LNCaP clone FGC (cell line): Measurements from ENCODE around the gene CLEC5A.
"Not testable (repeated sequence)": the region's sequence is repeated elsewhere in the genome, so short reads cannot be mapped to it uniquely, and the experiment has no call there.

Experiments
- DNase-seq: peaks from one replicate; pipeline ENCODE4 v3.0.0-alpha.2; 2011; ENCODE audit warnings: low read depth
- H3K4me3 ChIP-seq: 2 replicates; pipeline ENCODE4 v1.5.1; 2011; ENCODE audit warnings: mild to moderate bottlenecking, low read depth, low read length, control low read depth
- CTCF ChIP-seq: IDR thresholded peaks from 2 replicates; pipeline ENCODE4 v1.5.1; 2012; ENCODE audit warnings: mild to moderate bottlenecking; ENCODE audit not compliant: control insufficient read depth, insufficient read depth; ENCODE audit errors: extremely low read depth

Gene CLEC5A

GRCh38 chr7:141946796-141947195, at the start of gene CLEC5A:
Gene CLEC5A (minus strand): TSS chr7:141946974. CDS start chr7:141946292, 682 bp downstream.
- no peak for DNase-seq
- H3K4me3 ChIP-seq = no peak within 1 kb of the TSS
- no peak for TF ChIP-seq CTCF

- no peak for TF ChIP-seq CTCF
- H3K4me3 ChIP-seq = no peak overlapping the region
- DNase-seq = no peak
Measured at GRCh38 chr7:141993354-141993753, 46.6 kb upstream of the CLEC5A start.

GRCh38 chr7:141992688-141993087, 45.9 kb upstream of the CLEC5A start:
- TF ChIP-seq CTCF = no peak
- no peak overlapping the region for H3K4me3 ChIP-seq
- no peak for DNase-seq

GRCh38 chr7:141992156-141992555, 45.4 kb upstream of the CLEC5A start:
- no peak overlapping the region for H3K4me3 ChIP-seq
- no peak for TF ChIP-seq CTCF
- DNase-seq = no peak

- no peak overlapping the region for H3K4me3 ChIP-seq
- no peak for DNase-seq
- TF ChIP-seq CTCF = no peak
Measured at GRCh38 chr7:141991140-141991539, 44.4 kb upstream of the CLEC5A start.

GRCh38 chr7:141990011-141990725, 43.4 kb upstream of the CLEC5A start:
- DNase-seq = no peak
- H3K4me3 ChIP-seq = no peak overlapping the region
- TF ChIP-seq CTCF = no peak

GRCh38 chr7:141987803-141988202, 41.0 kb upstream of the CLEC5A start:
- H3K4me3 ChIP-seq, DNase-seq: not testable (repeated sequence)

- no peak overlapping the region for H3K4me3 ChIP-seq
- no peak for DNase-seq
- TF ChIP-seq CTCF = no peak
Measured at GRCh38 chr7:141986923-141987322, 40.1 kb upstream of the CLEC5A start.

GRCh38 chr7:141985926-141986325, 39.2 kb upstream of the CLEC5A start:
- H3K4me3 ChIP-seq = peak overlapping the region; percentile 33
- DNase-seq = not testable (repeated sequence)
